Measurements from ENCODE around the gene MPDU1.

The MPDU1 gene

DNA sequence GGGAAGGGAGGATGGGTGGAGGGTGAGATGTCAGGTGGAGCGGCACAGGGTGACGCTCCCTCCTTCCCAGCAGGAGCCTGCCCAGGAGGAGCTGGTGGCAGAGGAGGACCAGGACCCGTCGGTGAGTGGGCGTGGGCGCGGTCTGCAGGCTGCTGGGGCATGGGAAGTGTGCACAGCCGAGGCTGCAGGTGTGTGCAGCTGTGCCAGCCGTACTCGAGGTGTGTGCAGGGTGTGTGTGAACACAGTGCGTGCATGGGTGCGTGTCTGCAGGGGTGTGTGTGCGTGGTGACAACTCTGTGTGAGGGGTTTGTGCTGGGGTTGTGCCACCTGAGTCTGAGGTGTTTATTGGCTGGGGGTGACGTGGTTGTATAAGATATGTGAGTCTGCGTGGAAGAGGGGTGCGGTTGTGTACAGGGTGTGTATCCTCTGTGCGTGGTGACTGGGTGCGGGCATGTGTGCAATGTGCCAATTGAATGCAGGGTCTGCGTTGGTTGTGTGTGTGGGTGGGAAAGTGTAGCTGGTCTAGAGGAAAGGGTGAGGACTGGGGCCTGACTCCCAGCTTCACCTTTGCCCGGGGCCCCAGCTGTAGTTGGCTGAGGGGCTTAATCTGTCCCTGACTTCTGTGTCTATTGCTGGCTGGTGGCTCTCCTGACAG lies 34.1 kb upstream of the MPDU1 start:
- TF ChIP-seq, protein P1, sequence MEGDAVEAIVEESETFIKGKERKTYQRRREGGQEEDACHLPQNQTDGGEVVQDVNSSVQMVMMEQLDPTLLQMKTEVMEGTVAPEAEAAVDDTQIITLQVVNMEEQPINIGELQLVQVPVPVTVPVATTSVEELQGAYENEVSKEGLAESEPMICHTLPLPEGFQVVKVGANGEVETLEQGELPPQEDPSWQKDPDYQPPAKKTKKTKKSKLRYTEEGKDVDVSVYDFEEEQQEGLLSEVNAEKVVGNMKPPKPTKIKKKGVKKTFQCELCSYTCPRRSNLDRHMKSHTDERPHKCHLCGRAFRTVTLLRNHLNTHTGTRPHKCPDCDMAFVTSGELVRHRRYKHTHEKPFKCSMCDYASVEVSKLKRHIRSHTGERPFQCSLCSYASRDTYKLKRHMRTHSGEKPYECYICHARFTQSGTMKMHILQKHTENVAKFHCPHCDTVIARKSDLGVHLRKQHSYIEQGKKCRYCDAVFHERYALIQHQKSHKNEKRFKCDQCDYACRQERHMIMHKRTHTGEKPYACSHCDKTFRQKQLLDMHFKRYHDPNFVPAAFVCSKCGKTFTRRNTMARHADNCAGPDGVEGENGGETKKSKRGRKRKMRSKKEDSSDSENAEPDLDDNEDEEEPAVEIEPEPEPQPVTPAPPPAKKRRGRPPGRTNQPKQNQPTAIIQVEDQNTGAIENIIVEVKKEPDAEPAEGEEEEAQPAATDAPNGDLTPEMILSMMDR (IDR thresholded peaks at IDR 0.05; ENCODE audit: control insufficient read depth, extremely low read depth, insufficient read depth), result no peak
- no peak for DNase-seq (ENCODE audit: low read depth)

DNA sequence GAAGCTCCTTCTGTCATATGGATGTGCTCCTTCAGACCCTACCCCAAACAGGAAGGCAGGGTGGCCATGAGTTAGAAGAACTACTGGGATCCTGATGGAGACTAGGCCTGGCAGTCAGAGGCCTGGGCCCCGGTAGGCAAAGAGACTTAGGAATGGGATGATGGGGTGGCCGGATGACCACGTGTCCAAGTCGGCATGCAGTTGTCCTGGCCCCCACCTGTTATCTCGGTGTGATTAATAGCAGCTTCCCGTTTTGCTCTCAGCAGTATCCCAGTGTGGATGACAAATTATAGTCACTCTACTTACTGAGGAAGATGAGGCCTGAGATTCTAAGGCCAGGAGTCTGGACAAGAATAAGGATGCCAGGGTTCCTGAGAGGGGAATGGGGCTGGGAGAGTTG lies 33.3 kb upstream of the MPDU1 start:
- DNase-seq (ENCODE audit: low read depth), result no peak
- no peak overlapping the region for H3K4me3 ChIP-seq (ENCODE audit: low read depth, low read length)
- TF ChIP-seq, protein P1 (IDR thresholded peaks at IDR 0.05; ENCODE audit: control insufficient read depth, extremely low read depth, insufficient read depth), result no peak

More for the DNA sequence above, 34.1 kb upstream of the MPDU1 start:
- H3K4me3 ChIP-seq (ENCODE audit: low read depth, low read length), result no peak overlapping the region

DNA sequence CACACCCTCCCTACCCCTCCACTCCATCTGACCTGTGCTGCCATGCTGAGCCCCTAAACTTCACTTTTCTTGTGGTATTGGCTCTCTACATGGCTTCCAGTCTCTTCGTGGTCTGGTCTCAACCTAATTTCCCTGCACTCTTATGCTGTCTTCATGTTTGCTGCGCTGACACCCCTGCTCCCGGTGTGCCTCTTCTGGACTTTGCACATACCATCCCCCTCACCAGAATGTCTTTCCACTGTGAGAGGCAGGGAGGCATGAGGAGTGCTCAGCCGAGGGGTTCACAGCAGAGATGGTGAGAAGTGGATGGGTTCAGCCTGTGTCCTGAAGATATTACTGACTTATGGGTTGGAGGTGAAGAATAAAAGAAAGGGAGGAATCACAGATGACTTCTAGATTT lies 32.3 kb upstream of the MPDU1 start:
- no peak for DNase-seq (ENCODE audit: low read depth)
- H3K4me3 ChIP-seq (ENCODE audit: low read depth, low read length), result no peak overlapping the region
- TF ChIP-seq, protein P1 (IDR thresholded peaks at IDR 0.05; ENCODE audit: control insufficient read depth, extremely low read depth, insufficient read depth), result no peak

DNA sequence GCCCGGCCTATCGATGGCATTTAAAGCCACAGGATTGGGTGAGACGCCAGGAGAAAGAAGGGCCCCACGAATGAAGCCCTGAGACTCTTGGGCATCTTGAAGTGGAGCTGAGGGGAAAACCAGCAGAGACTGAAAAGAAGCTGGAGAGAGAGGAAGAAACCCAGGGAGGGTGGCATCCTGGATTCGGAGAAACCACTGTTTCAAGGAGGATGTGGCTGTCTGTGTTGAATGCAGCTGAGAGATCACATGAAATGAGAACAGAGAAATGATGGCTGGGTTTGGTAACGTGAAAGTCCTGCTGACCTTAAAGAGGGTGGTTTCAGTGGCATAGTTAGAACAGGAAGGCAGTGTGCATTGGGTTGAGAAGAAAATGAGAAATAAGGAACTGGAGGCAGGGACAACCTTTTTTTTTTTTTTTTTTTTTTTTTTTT lies 31.0 kb upstream of the MPDU1 start:
- TF ChIP-seq, protein P1 (IDR thresholded peaks at IDR 0.05; ENCODE audit: control insufficient read depth, extremely low read depth, insufficient read depth), result no peak
- H3K4me3 ChIP-seq (ENCODE audit: low read depth, low read length), result no peak overlapping the region
- no peak for DNase-seq (ENCODE audit: low read depth)

DNA sequence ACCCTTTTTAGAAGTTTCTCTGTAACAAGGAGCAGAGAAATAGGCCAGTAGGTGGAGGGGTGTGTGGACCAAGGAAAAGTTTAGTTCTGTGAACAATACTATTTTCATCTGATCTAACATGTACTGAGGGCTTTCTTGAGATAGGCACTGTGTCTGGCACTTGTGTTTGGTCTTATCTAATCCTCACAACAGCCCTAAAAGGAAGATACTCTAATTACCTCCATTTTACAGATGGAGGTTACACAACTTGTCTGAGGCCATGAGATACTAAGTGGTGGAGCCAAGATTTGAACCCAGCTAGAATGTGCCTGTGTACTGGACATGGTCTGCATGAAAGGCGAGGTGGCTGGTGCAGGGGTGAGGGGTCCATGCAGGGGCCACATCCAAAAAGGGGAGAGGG lies 30.3 kb upstream of the MPDU1 start:
- TF ChIP-seq, protein P1 (IDR thresholded peaks at IDR 0.05; ENCODE audit: control insufficient read depth, extremely low read depth, insufficient read depth), result no peak
- no peak for DNase-seq (ENCODE audit: low read depth)
- H3K4me3 ChIP-seq (ENCODE audit: low read depth, low read length), result no peak overlapping the region

DNA sequence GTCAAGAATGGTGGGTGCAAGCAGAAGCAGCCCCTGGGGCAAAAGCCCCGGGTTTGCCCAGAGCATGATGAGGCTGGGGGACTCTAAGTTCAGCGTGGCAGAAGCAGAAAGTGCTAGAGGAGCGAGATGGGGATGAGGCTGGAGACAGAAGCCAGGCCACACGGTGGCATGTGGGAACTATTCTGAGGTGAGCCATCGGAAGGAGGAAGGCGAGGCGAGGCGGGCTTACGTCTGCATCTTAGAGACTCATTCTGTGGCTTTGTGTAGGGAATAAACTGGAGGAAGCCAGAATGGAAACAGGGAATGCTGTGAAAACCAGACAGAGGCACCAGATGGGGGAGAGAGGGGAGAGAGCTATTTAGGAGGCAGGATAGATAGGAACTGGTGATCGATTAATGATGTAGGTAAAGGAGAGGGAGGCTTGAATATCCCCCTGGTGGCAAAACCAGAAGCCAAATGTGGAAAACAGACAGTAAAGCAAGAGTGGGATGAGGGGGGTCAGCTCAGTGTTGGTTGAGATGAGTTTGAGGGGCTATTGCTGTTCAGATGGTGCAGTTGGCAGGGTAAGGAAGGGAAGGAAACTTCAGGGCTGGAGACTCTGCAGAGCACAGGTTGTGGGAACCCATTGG lies 28.2 kb upstream of the MPDU1 start:
- no peak for DNase-seq (ENCODE audit: low read depth)
- TF ChIP-seq, protein P1 (IDR thresholded peaks at IDR 0.05; ENCODE audit: control insufficient read depth, extremely low read depth, insufficient read depth), result no peak
- H3K4me3 ChIP-seq (ENCODE audit: low read depth, low read length), result no peak overlapping the region

DNA sequence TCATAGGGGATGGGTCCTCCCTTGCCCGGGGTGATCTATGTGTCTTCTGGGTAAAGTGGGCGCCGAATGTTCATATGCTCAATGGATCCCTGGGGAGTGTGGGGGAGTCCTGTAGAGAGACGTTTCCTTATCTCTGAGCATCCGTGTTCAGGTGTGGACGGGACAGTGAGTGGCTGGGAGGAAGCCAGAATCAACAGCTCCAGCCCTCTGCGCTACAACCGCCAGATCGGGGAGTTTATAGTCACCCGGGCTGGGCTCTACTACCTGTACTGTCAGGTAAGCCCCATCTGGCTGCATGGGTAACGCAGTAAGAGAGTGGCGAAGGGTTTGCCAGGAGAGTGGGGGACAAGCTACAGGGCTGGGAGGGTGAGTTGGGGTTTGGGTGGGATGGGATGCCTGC lies 27.0 kb upstream of the MPDU1 start:
- TF ChIP-seq, protein P1 (IDR thresholded peaks at IDR 0.05; ENCODE audit: control insufficient read depth, extremely low read depth, insufficient read depth), result no peak
- DNase-seq (ENCODE audit: low read depth), result no peak
- H3K4me3 ChIP-seq (ENCODE audit: low read depth, low read length), result no peak overlapping the region

Data from LNCaP clone FGC (cell line).